Stimulated activated CD4-positive, alpha-beta T cell treated with anti-CD3 and anti-CD28 coated beads, Interleukin-12 subunit alpha, Interleukin-12 subunit beta, amount 100 ng/mL, for 48 hours (primary cell): ENCODE data around the gene NEDD4.
"Not testable (repeated sequence)": the region's sequence is repeated elsewhere in the genome, so short reads cannot be mapped to it uniquely, and the experiment has no call there.

ENCODE experiments used
- DNase-seq, 3 donors: peaks; one replicate each; pipeline ENCODE4 v3.0.0-alpha.2; 2020; ENCODE audit warnings: low read depth in 2 of 3, low spot score in 1 of 3

Gene NEDD4

GRCh38 chr15:55834331-55834730 is 159.1 kb downstream of the NEDD4 start:
- DNase-seq: no peak

GRCh38 chr15:55829826-55830225 is 163.6 kb downstream of the NEDD4 start:
- no peak for DNase-seq

GRCh38 chr15:55827955-55828354 is 165.5 kb downstream of the NEDD4 start:
- no peak for DNase-seq

GRCh38 chr15:55827204-55827603 is 166.2 kb downstream of the NEDD4 start:
- no peak for DNase-seq

GRCh38 chr15:55824857-55825613 is 168.4 kb downstream of the NEDD4 start:
- DNase-seq: no peak

- DNase-seq: no peak
Observed at GRCh38 chr15:55823699-55824340, 169.6 kb downstream of the NEDD4 start.

GRCh38 chr15:55823191-55823670 is 170.2 kb downstream of the NEDD4 start:
- DNase-seq: no peak

- not testable (repeated sequence) for DNase-seq
Observed at GRCh38 chr15:55821740-55822139, 171.7 kb downstream of the NEDD4 start.

- no peak for DNase-seq
Observed at GRCh38 chr15:55820043-55820442, 173.4 kb downstream of the NEDD4 start.

- no peak for DNase-seq
Observed at GRCh38 chr15:55819397-55820034, 173.9 kb downstream of the NEDD4 start.

- no peak for DNase-seq
Observed at GRCh38 chr15:55816017-55816416, 177.4 kb downstream of the NEDD4 start.

GRCh38 chr15:55802600-55803376 is 190.6 kb downstream of the NEDD4 start:
- no peak for DNase-seq

- no peak for DNase-seq
Observed at GRCh38 chr15:55800216-55800615, 193.2 kb downstream of the NEDD4 start.

- peak; percentile 2 to 27 (median 7) for DNase-seq
Observed at GRCh38 chr15:55799291-55800212, 193.9 kb downstream of the NEDD4 start.

GRCh38 chr15:55796321-55796965 is 197.0 kb downstream of the NEDD4 start:
- DNase-seq: no peak

GRCh38 chr15:55795031-55795430 is 198.4 kb downstream of the NEDD4 start:
- DNase-seq: no peak

GRCh38 chr15:55791551-55792400 is 201.6 kb downstream of the NEDD4 start:
- no peak for DNase-seq

- DNase-seq: peak; percentile 23 to 70 (median 47)
Observed at GRCh38 chr15:55789066-55789660, 204.2 kb downstream of the NEDD4 start.
